ENCODE results near the gene BAAT.

Gene BAAT

DNA sequence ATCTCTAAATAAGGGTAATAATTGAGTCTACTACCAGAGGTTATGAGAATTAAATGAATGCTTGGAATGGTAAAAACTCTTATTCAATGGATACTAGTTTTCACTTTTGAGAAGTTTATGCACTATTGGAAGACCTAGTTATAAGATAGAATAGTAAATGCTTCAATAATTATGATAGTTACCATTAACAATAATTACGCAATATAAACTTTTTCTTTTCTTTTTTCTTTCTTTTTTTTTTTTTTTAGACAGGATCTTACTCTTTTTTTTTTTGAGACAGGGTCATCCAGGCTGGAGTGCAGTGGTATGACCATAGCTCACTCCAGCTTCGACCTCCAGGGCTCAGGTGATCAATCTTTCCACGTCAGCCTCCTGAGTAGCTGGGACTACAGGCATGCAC is 44.1 kb upstream of the BAAT start:
- H3K36me3 ChIP-seq (ENCODE audit: insufficient read depth): no peaks in the 10 kb centered on the region
- peak overlapping the region; percentile 97 for H3K4me2 ChIP-seq
- H3K9ac ChIP-seq: peak overlapping the region; percentile 57; the same call in 1 of the 2 replicates
- no peaks in the 10 kb centered on the region for H4K20me1 ChIP-seq (ENCODE audit: insufficient read depth)
- TF ChIP-seq, protein P1, sequence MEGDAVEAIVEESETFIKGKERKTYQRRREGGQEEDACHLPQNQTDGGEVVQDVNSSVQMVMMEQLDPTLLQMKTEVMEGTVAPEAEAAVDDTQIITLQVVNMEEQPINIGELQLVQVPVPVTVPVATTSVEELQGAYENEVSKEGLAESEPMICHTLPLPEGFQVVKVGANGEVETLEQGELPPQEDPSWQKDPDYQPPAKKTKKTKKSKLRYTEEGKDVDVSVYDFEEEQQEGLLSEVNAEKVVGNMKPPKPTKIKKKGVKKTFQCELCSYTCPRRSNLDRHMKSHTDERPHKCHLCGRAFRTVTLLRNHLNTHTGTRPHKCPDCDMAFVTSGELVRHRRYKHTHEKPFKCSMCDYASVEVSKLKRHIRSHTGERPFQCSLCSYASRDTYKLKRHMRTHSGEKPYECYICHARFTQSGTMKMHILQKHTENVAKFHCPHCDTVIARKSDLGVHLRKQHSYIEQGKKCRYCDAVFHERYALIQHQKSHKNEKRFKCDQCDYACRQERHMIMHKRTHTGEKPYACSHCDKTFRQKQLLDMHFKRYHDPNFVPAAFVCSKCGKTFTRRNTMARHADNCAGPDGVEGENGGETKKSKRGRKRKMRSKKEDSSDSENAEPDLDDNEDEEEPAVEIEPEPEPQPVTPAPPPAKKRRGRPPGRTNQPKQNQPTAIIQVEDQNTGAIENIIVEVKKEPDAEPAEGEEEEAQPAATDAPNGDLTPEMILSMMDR (conservative IDR thresholded peaks at IDR 0.05; ENCODE audit: low read depth, low read length): no peak
- H3K4me3 ChIP-seq (IDR thresholded peaks at IDR 0.05; ENCODE audit: insufficient read depth, low read depth, low read length): no peak overlapping the region
- peak overlapping the region; percentile 99 for H3K27ac ChIP-seq
- peak overlapping the region; percentile 44; the same call in 1 of the 2 replicates for H2AFZ ChIP-seq (ENCODE audit: low read depth)
- no peaks in the 10 kb centered on the region for H3K79me2 ChIP-seq (ENCODE audit: insufficient read depth, low read depth)
- peaks cover 74% of the 10 kb centered on the region for H3K4me1 ChIP-seq (ENCODE audit: low read depth, poor library complexity, severe bottlenecking)
- H3K27me3 ChIP-seq (ENCODE audit: insufficient read depth, low read depth): no peaks in the 10 kb centered on the region

DNA sequence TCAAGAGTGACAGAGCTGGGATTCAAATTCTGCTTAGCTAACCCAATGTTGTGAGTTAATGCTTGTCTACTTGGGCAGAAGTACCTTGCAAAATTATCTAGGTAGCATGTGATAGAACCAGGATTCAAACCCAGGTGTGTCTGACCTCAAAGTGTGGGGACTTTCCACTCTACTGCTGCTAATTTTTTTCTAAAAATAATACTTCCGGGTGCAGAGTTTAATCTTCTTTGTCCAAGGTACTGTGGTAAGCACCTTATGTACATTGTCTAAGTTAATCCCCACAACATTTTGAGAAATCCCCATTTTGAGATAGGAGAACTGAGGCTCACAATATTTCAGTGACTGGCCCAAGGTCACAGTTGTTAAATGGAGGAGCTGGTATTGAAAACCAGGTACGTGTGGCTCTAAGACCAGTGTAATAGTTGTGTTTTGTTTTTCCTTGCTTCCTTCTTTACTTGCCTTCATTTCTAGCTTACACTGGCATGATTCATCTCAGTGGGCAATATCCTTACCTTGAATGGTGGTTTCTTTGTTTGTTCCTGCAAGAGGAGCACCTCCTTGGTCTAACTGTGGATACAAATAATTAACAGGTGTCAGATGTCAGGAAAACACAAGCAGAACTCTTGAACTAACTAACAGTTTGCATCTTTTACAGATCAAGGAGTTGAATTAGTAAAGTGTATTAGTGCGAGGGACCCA is 43.3 kb upstream of the BAAT start:
- no peaks in the 10 kb centered on the region for H3K79me2 ChIP-seq (ENCODE audit: insufficient read depth, low read depth)
- peak overlapping the region; percentile 57; the same call in 1 of the 2 replicates for H3K9ac ChIP-seq
- peak overlapping the region; percentile 97 for H3K4me2 ChIP-seq
- H4K20me1 ChIP-seq (ENCODE audit: insufficient read depth): no peaks in the 10 kb centered on the region
- H2AFZ ChIP-seq (ENCODE audit: low read depth): peak overlapping the region; percentile 44
- H3K36me3 ChIP-seq (ENCODE audit: insufficient read depth): no peaks in the 10 kb centered on the region
- H3K4me1 ChIP-seq (ENCODE audit: low read depth, poor library complexity, severe bottlenecking): peaks cover 74% of the 10 kb centered on the region
- peak overlapping the region; percentile 99 for H3K27ac ChIP-seq
- no peak overlapping the region for H3K4me3 ChIP-seq (IDR thresholded peaks at IDR 0.05; ENCODE audit: insufficient read depth, low read depth, low read length)
- TF ChIP-seq, protein P1 (conservative IDR thresholded peaks at IDR 0.05; ENCODE audit: low read depth, low read length): no peak
- no peaks in the 10 kb centered on the region for H3K27me3 ChIP-seq (ENCODE audit: insufficient read depth, low read depth)

DNA sequence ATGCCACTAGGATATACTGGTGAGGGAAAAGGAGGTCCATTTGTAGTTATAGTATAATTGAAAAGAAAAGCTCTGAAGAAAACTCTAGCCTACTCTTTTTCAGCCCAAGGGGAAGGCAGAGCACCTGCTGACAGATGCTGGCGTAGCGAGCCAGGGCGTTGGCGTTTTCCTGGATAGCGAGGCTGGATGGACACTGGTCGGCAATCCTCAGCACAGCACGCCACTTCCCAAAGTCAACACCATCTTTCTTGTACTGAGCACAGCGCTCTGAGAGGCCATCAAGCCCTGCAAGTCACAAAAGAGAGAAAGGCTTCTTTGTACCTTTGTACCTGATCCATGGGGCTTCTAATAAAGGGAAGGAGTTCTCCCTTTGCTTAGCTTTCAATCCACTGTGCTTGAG is 42.6 kb upstream of the BAAT start:
- no peaks in the 10 kb centered on the region for H4K20me1 ChIP-seq (ENCODE audit: insufficient read depth)
- peaks cover 74% of the 10 kb centered on the region for H3K4me1 ChIP-seq (ENCODE audit: low read depth, poor library complexity, severe bottlenecking)
- H3K4me3 ChIP-seq (IDR thresholded peaks at IDR 0.05; ENCODE audit: insufficient read depth, low read depth, low read length): no peak overlapping the region
- no peaks in the 10 kb centered on the region for H3K36me3 ChIP-seq (ENCODE audit: insufficient read depth)
- H3K4me2 ChIP-seq: peak overlapping the region; percentile 97
- TF ChIP-seq, protein P1 (conservative IDR thresholded peaks at IDR 0.05; ENCODE audit: low read depth, low read length): no peak
- peak overlapping the region; percentile 57; the same call in 1 of the 2 replicates for H3K9ac ChIP-seq
- peak overlapping the region; percentile 99 for H3K27ac ChIP-seq
- H2AFZ ChIP-seq (ENCODE audit: low read depth): peak overlapping the region; percentile 2; the same call in 1 of the 2 replicates
- H3K79me2 ChIP-seq (ENCODE audit: insufficient read depth, low read depth): no peaks in the 10 kb centered on the region
- H3K27me3 ChIP-seq (ENCODE audit: insufficient read depth, low read depth): no peaks in the 10 kb centered on the region

DNA sequence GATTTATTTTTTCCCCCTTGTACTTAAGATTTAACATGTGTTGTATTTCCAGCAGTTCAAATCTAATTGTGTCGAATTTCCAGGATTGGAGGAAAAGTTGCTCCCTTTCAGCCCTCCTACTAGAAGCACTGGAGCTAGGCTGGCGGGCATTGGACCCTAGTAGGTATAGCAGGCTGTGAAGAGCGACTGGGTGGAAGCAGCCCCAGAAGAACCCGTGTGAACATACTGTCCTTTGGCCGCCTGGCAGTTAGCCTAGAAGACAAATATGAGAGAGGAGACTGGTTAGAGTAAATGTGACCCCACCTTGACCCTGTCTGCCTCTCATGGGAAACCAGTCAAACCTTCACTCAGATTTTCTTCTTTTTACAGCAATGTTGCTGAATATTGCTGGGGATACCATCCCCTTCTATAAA is 36.9 kb upstream of the BAAT start:
- Histone ChIP-seq H3K27me3 (ENCODE audit: insufficient read depth, low read depth) (no peaks in the 10 kb centered on the region), H3K36me3 (ENCODE audit: insufficient read depth) (no peaks in the 10 kb centered on the region), H3K27ac (no peak overlapping the region), H3K4me1 (ENCODE audit: low read depth, poor library complexity, severe bottlenecking) (peaks cover 28% of the 10 kb centered on the region), H3K9ac (no peak overlapping the region), H3K4me2 (no peak overlapping the region), H3K4me3 (IDR thresholded peaks at IDR 0.05; ENCODE audit: insufficient read depth, low read depth, low read length) (no peak overlapping the region), H3K79me2 (ENCODE audit: insufficient read depth, low read depth) (no peaks in the 10 kb centered on the region), H2AFZ (ENCODE audit: low read depth) (no peak overlapping the region), H4K20me1 (ENCODE audit: insufficient read depth) (no peaks in the 10 kb centered on the region)
- TF ChIP-seq, protein P1 (conservative IDR thresholded peaks at IDR 0.05; ENCODE audit: low read depth, low read length): no peak

Data from KMS-11 (cell line).